GM23338 (cell line): ENCODE data around the gene MEX3B. TPM values are rescaled to one million over a fixed set of nuclear protein-coding genes. Genes with fewer than 3 reads are reported as not detected.

Source experiments
- ATAC-seq: fragments of 200-7000 bp; cut with Tn5 transposase; 3 replicates; pipeline ENCODE4 v1.9.1; 2020
- DNase-seq: peaks from one replicate; pipeline ENCODE4 v3.0.0-alpha.2; 2015; ENCODE audit warnings: low spot score
- H2AFZ ChIP-seq: fragments of 200-600 bp; sonication (generic); 2 replicates; pipeline ENCODE4 v1.8.0; 2016; ENCODE audit warnings: antibody characterized with exemption, mild to moderate bottlenecking, moderate library complexity
- H3F3A ChIP-seq: fragments of 200-600 bp; sonication (generic); replicated peaks from 2 replicates; pipeline ENCODE4 v1.8.0; 2017; ENCODE audit warnings: antibody characterized with exemption, mixed run types, low read depth
- H3K27ac ChIP-seq: fragments of 200-600 bp; sonication (generic); 2 replicates; pipeline ENCODE4 v1.6.1; 2016; ENCODE audit warnings: low read depth
- H3K27me3 ChIP-seq: fragments of 200-600 bp; sonication (generic); 2 replicates; pipeline ENCODE4 v1.8.0; 2016; ENCODE audit warnings: mild to moderate bottlenecking, mixed run types, moderate library complexity; ENCODE audit not compliant: insufficient read depth
- H3K36me3 ChIP-seq: fragments of 200-600 bp; sonication (generic); 2 replicates; pipeline ENCODE4 v1.8.0; 2016; ENCODE audit warnings: mild to moderate bottlenecking; ENCODE audit not compliant: insufficient read depth
- H3K4me1 ChIP-seq: fragments of 200-600 bp; sonication (generic); 2 replicates; pipeline ENCODE4 v1.8.0; 2016; ENCODE audit warnings: mild to moderate bottlenecking, moderate library complexity; ENCODE audit not compliant: insufficient read depth
- H3K4me2 ChIP-seq: fragments of 200-600 bp; sonication (generic); 2 replicates; pipeline ENCODE4 v1.7.1; 2017; ENCODE audit warnings: mixed run types
- H3K4me3 ChIP-seq: fragments of 200-600 bp; sonication (generic); 2 replicates; pipeline ENCODE4 v1.6.1; 2016; ENCODE audit warnings: mixed run types
- H3K79me2 ChIP-seq: fragments of 200-600 bp; sonication (generic); replicated peaks from 2 replicates; pipeline ENCODE4 v1.8.0; 2017; ENCODE audit warnings: mild to moderate bottlenecking; ENCODE audit not compliant: insufficient read depth
- H3K9me2 ChIP-seq: fragments of 200-600 bp; sonication (generic); 2 replicates; pipeline ENCODE4 v1.8.0; 2017; ENCODE audit not compliant: insufficient read depth
- H4K20me1 ChIP-seq: fragments of 200-600 bp; sonication (generic); replicated peaks from 2 replicates; pipeline ENCODE4 v1.8.0; 2017; ENCODE audit warnings: mild to moderate bottlenecking; ENCODE audit not compliant: insufficient read depth
- H3K27ac Mint-ChIP-seq: 2 replicates; pipeline ENCODE4 v1.8.0; 2020; ENCODE audit warnings: inconsistent platforms, mild to moderate bottlenecking, moderate library complexity, mixed read lengths
- H3K27me3 Mint-ChIP-seq: 3 replicates; pipeline ENCODE4 v1.8.0; 2022; ENCODE audit warnings: low read depth, mild to moderate bottlenecking, moderate library complexity, mixed read lengths, inconsistent platforms; ENCODE audit not compliant: insufficient read depth, poor library complexity
- H3K36me3 Mint-ChIP-seq: 3 replicates; pipeline ENCODE4 v1.8.0; 2021; ENCODE audit warnings: low read depth, mild to moderate bottlenecking, inconsistent platforms, moderate library complexity, mixed read lengths
- H3K4me1 Mint-ChIP-seq: 3 replicates; pipeline ENCODE4 v1.8.0; 2020; ENCODE audit warnings: mild to moderate bottlenecking, inconsistent platforms, mixed read lengths
- H3K4me3 Mint-ChIP-seq: 3 replicates; pipeline ENCODE4 v1.8.0; 2021; ENCODE audit warnings: moderate library complexity, mild to moderate bottlenecking, inconsistent platforms, mixed read lengths
- H3K9me3 Mint-ChIP-seq: 3 replicates; pipeline ENCODE4 v1.8.0; 2020; ENCODE audit warnings: moderate library complexity, mild to moderate bottlenecking, inconsistent platforms, mixed read lengths
- EZH2 ChIP-seq: fragments of 200-600 bp; sonication (generic); IDR thresholded peaks from one replicate; pipeline ENCODE4 v1.8.0; 2017; ENCODE audit warnings: antibody characterized with exemption, mild to moderate bottlenecking, low read depth; ENCODE audit not compliant: unreplicated experiment
- EZH2phosphoT487 ChIP-seq: fragments of 200-600 bp; sonication (generic); IDR thresholded peaks from one replicate; pipeline ENCODE4 v1.8.1; 2018; ENCODE audit warnings: antibody characterized with exemption; ENCODE audit not compliant: unreplicated experiment
- JUNB ChIP-seq: IDR thresholded peaks from one replicate; pipeline ENCODE4 v1.6.1; 2016; ENCODE audit warnings: antibody characterized with exemption; ENCODE audit not compliant: unreplicated experiment
- ZNF331 ChIP-seq: fragments of 250-450 bp; sonication (Bioruptor Pico); IDR thresholded peaks from 2 replicates; pipeline ENCODE4 v1.5.0; 2020; ENCODE audit warnings: low read depth, mild to moderate bottlenecking, moderate library complexity
- polyA plus RNA-seq: library from polyadenylated mRNA; unstranded; fragments of >200 nt; fragmentation: Nextera tagmentation; extraction: Ambion mirVana; gene quantifications from 2 replicates; pipeline ENCODE4 v1.2.1, GENCODE V29; 2016
- total RNA-seq: library from RNA; depleted of rRNA; stranded (reverse); fragments of >200 nt; shearing (Covaris generic); gene quantifications from 2 replicates; pipeline ENCODE4 v1.2.3, GENCODE V29; 2014
- TF ChIP-seq, protein P1 (sequence below), 2 experiments: fragments of 200-600 bp in 1 of 2; sonication (generic) in 1 of 2; conservative IDR thresholded peaks; 2 replicates each; pipeline versions ENCODE4 v1.5.1 to v1.6.1; 2016 to 2017; ENCODE audit warnings: antibody characterized with exemption in 2 of 2, low read depth in 2 of 2, mild to moderate bottlenecking in 2 of 2, moderate library complexity in 1 of 2
- TF ChIP-seq, protein P2 (sequence below): IDR thresholded peaks from one replicate; pipeline ENCODE4 v1.6.1; 2018; ENCODE audit warnings: antibody characterized with exemption; ENCODE audit not compliant: unreplicated experiment

The MEX3B gene
- total and polyA plus RNA-seq, 2 experiments from 2014 or later, result 5.3 to 15.7 TPM

DNA sequence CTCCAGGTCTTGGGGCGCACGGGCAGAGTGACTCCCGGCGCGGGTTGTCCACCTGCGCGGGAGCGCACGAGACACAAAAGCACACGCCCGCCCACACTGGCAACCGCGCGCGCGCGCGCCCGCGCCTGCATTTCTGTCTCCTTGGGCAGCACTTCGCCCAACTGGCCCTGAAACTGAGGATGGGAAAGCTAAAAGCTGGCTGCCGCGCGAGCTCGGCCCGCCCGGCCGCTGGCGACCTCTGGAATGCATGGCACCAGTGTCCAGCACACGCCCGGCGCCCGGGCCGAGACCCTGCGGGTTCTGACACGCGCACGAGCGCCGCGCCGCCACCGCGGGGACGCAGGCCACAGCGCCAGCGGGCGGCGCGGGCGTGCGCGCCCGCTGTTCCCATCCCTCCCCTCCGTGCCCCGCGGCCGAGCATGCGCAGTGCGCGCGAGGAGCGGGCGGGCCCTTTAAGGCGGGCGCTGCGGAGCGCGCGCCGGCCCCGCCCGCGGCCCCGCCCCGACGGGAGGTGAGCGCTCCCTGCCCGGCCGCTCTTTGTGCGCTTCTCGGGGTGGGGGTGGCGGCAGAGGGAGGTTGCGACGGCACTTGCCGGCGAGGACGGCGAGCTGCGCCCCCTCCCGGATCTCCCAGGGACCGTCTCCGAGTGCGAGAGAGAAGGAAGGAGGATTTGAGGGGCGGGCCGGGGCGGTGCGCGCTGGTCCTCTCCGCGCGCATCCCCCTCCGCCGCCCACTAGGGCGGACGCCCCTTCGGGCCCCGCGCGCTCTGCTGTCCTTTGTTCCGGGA, 1.0 kb upstream of the MEX3B start:
- H3F3A ChIP-seq, result no peaks in the 10 kb centered on the region
- peaks cover 15% of the 10 kb centered on the region for H4K20me1 ChIP-seq
- peaks cover 47% of the 10 kb centered on the region for H3K27me3 ChIP-seq
- peak overlapping the region; percentile 96 for H3K4me2 ChIP-seq
- H3K4me3 ChIP-seq, result peak overlapping the region; percentile 96
- peaks cover 8% of the 10 kb centered on the region; the same call in 2 of the 3 replicates for H3K36me3 Mint-ChIP-seq
- H3K27ac ChIP-seq, result peak overlapping the region; percentile 84
- peak overlapping the region; percentile 94 for H3K4me3 Mint-ChIP-seq
- ATAC-seq (peak; percentile 41), DNase-seq (peak; percentile 96)
- no peaks in the 10 kb centered on the region; the same call in 2 of the 3 replicates for H3K9me3 Mint-ChIP-seq
- H3K27me3 Mint-ChIP-seq, result peaks cover 42% of the 10 kb centered on the region
- H2AFZ ChIP-seq, result peak overlapping the region; percentile 97
- H3K9me2 ChIP-seq, result no peaks in the 10 kb centered on the region
- peaks cover 16% of the 10 kb centered on the region for H3K4me1 ChIP-seq
- H3K79me2 ChIP-seq, result peaks cover 9% of the 10 kb centered on the region; the same call in 1 of the 2 replicates
- 0 out of 2 replicates have a peak, but pooled peaks cover 7% of the 10 kb centered on the region for H3K36me3 ChIP-seq
- no peak for TF ChIP-seq EZH2
- TF ChIP-seq JUNB, result no peak
- TF ChIP-seq, protein P1, sequence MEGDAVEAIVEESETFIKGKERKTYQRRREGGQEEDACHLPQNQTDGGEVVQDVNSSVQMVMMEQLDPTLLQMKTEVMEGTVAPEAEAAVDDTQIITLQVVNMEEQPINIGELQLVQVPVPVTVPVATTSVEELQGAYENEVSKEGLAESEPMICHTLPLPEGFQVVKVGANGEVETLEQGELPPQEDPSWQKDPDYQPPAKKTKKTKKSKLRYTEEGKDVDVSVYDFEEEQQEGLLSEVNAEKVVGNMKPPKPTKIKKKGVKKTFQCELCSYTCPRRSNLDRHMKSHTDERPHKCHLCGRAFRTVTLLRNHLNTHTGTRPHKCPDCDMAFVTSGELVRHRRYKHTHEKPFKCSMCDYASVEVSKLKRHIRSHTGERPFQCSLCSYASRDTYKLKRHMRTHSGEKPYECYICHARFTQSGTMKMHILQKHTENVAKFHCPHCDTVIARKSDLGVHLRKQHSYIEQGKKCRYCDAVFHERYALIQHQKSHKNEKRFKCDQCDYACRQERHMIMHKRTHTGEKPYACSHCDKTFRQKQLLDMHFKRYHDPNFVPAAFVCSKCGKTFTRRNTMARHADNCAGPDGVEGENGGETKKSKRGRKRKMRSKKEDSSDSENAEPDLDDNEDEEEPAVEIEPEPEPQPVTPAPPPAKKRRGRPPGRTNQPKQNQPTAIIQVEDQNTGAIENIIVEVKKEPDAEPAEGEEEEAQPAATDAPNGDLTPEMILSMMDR (conservative IDR thresholded peaks at IDR 0.05; ENCODE audit: low read depth in 2 of 2), result peak; percentile 58 to 81
- TF ChIP-seq, protein P2, sequence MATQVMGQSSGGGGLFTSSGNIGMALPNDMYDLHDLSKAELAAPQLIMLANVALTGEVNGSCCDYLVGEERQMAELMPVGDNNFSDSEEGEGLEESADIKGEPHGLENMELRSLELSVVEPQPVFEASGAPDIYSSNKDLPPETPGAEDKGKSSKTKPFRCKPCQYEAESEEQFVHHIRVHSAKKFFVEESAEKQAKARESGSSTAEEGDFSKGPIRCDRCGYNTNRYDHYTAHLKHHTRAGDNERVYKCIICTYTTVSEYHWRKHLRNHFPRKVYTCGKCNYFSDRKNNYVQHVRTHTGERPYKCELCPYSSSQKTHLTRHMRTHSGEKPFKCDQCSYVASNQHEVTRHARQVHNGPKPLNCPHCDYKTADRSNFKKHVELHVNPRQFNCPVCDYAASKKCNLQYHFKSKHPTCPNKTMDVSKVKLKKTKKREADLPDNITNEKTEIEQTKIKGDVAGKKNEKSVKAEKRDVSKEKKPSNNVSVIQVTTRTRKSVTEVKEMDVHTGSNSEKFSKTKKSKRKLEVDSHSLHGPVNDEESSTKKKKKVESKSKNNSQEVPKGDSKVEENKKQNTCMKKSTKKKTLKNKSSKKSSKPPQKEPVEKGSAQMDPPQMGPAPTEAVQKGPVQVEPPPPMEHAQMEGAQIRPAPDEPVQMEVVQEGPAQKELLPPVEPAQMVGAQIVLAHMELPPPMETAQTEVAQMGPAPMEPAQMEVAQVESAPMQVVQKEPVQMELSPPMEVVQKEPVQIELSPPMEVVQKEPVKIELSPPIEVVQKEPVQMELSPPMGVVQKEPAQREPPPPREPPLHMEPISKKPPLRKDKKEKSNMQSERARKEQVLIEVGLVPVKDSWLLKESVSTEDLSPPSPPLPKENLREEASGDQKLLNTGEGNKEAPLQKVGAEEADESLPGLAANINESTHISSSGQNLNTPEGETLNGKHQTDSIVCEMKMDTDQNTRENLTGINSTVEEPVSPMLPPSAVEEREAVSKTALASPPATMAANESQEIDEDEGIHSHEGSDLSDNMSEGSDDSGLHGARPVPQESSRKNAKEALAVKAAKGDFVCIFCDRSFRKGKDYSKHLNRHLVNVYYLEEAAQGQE, result peak; percentile 18
- TF ChIP-seq EZH2phosphoT487, result no peak
- peaks cover 23% of the 10 kb centered on the region for H3K4me1 Mint-ChIP-seq
- peak overlapping the region; percentile 87 for H3K27ac Mint-ChIP-seq

DNA sequence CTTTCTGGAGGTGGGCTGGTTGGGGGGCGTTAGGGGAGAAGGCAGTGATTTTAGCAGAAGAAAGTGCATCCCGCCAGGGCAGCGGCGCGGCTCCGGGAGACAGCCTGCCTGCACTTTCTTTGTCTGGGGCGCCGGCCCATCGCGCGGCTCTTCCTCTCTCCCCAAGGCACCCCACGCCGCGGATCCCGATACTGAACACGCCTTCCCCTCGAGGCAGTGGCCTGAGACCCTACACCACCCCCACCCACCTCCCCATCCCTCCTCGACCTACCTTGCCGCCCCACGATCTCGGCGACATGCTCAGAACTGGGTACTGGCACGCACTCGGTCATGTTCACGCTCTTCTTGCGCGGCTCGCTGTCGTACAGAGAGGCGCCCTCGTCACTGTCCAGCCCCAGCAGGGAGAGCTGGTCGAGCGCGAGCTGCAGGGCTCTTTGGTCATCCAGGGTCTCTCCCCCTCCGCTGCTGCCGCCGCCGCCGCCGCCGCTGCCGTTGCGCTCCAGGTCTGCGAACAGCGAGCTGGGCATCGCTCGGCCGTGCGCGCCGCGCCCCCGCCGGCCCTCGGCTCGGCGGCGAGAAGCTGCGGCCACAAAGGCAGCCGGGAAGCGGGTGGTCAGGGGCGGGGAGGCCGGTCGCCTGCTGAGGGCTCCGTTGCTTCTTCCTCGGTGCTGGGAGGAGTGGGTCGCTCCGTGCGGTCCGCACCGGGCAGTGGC, 483 bp downstream of the MEX3B start:
- Histone ChIP-seq H2AFZ (peak overlapping the region; percentile 89), H3K4me3 (peak overlapping the region; percentile 96), H3K9me2 (no peaks in the 10 kb centered on the region), H3K27me3 (peaks cover 46% of the 10 kb centered on the region), H3K36me3 (0 out of 2 replicates have a peak, but pooled peaks cover 7% of the 10 kb centered on the region), H4K20me1 (peaks cover 25% of the 10 kb centered on the region), H3K27ac (no peak overlapping the region), H3K4me1 (peaks cover 23% of the 10 kb centered on the region), H3F3A (no peaks in the 10 kb centered on the region), H3K4me2 (peak overlapping the region; percentile 96), H3K79me2 (peaks cover 9% of the 10 kb centered on the region; the same call in 1 of the 2 replicates)
- peak; percentile 1 for ATAC-seq
- Mint-ChIP-seq H3K36me3 (peaks cover 8% of the 10 kb centered on the region; the same call in 2 of the 3 replicates), H3K4me1 (peaks cover 29% of the 10 kb centered on the region), H3K9me3 (no peaks in the 10 kb centered on the region; the same call in 2 of the 3 replicates), H3K27me3 (peaks cover 42% of the 10 kb centered on the region), H3K4me3 (peak overlapping the region; percentile 94), H3K27ac (peak overlapping the region; percentile 89)
- DNase-seq, result peak; percentile 48
- no peak for TF ChIP-seq ZNF331 (CRISPR knock-in tag)
- TF ChIP-seq, protein P1 (conservative IDR thresholded peaks at IDR 0.05; ENCODE audit: low read depth in 2 of 2), result no peak
